ENCODE measurements around the gene GPR107.

The GPR107 gene

DNA sequence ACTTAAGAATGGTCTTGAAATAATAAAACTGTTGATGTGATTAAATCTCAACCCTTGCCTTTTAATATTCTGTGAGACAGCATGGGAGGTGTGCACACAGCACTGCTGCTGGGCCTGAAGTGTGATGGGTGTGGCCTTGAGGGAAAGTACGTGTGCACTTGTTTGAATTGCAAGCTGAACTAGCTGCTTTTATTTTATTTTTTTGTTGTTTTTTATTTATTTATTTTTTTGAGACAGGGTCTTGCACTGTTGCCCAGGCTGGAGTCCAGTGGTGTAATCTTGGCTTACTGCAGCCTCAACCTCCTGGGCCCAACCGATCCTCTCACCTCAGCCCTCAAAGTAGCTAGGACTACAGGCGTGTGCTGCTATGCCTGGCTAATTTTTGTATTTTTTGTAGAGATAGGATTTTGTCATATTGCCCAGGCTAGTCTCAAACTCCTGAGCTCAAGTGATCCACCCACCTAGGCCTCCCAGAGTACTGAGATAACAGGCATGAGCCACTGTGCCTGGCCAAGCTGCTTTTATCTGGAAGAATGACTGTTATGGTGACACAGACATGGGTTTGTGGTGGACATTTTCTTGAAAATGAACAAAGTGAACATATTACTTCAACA is 58.9 kb downstream of the GPR107 start:
- DNase-seq = no peak

DNA sequence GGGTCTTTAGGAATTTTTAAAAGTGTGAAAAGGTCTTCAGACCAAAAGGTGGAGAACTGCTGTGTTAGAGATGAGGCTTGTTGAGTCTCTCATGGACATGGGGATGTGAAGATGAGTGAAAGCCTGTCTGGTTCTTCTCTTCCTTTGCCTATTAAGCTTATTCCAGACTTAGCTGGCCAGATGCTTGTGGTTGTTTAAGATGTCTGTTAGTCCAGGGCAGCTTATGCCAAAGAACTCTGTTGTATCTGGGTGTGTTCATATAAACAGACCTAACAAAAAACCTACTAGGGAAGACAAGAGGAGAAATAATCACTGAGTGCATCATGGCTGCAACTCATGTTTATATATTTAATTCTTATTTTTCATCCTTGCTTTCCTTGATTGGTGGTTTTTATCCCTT is 61.0 kb downstream of the GPR107 start:
- DNase-seq = no peak

DNA sequence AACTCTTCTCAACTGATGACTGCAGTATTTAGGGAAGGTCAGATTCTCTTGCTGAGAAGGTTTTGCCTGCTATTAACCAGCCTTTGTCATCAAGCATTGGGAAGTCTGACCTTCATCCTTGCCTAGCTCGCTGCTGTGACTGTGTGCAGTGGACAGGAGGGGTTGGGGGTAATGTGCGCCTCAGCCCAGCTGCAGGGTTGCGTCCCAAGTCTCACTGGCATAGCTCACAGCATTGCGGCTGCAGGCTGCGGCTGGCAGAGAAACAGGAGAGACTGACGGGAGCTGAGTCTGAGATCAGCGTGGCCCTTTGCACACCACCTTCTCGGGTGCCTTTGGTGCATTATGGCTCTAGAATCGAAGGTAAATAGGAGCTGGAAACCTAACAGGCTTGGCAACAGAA is 62.6 kb downstream of the GPR107 start:
- no peak for DNase-seq

DNA sequence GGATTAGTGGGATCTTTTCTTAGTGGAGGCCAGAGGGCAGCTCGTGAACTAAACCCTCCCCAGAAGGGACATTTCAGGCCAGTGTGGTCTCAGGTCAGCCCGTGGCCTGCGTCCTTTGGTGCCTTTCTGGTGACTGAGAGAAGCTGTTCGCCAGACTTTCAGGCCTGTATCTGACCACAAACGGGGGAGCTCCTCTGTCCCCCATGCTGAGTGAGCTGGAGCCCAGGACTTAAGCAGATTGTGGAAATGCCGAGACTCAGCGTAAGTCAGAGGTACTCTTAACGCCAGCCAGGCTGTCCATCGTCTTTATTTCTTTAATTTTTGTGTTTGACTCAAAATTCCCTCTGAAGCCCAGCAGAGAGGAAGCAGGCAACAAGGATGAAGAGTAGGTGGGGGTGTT is 63.7 kb downstream of the GPR107 start:
- DNase-seq = no peak

DNA sequence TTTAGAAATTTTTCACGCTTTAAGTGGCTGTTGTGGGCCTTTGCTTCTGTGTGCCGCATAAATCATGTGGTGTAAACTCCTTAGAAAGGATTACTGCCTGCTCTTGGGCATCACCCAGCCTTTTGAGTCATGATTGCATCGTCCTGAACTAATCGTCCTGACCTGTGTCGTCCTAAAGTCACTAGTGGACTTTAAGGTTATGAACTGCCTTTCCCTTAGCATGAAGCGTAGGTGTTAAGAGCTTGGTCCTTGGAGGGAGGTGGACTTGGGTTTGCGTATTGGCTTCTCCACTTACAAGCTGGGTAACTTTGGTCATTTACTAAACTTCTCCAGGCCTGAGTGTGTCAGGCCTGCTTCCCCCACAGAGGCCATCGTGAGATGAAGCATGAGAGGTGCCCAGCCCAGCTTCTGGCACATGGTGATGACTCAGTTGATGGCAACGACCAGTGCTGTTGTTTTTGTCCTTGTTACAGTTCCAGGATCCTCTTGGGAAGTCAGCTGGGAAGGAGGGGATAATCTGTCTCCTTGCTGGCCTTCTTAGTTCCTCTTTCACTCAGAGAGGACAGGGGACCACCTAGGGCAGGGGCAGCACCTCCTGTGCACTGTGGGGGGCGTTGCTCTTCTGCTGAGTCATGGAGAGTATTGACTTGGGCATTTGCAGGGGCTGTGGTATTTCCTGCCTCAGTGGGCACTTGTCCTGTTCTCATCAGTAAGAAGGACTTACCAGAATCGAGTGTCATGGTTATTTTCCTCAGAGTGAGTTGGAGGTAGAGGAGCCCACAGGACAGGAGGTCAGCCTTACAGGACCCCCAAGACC is 64.3 kb downstream of the GPR107 start:
- DNase-seq = no peak

DNA sequence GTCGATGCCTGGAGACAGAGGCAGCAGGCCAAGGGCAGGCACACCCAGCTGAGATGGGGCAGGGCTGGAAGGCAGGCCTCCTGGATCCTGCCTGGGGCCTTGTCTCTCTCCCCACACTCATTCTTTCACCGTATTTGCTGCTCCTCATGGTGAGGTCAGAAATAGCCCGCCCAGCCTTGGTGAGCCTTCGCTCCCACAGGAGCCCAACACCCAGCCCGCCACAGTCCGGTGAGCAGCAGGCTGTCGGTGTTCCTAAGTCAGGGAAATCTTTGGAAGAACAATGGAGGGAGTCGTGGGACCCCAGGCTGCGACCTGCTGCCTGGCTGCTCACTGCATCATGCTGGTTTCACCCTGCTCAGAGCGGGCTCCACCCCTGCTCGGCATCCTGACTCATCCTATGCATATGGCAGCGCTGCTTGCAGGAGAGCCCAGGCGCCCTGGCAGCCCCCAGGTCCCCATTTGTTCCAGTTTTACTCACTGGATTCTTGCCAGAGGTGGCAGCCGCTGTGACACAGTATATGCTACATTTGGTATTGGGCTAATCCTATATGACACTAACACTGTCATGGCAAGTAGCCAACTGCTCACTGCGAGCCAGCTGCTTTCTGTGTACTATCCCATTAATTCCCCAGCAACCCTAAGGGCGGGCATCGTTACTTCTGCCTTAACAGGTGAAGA is 65.3 kb downstream of the GPR107 start:
- no peak for DNase-seq

DNA sequence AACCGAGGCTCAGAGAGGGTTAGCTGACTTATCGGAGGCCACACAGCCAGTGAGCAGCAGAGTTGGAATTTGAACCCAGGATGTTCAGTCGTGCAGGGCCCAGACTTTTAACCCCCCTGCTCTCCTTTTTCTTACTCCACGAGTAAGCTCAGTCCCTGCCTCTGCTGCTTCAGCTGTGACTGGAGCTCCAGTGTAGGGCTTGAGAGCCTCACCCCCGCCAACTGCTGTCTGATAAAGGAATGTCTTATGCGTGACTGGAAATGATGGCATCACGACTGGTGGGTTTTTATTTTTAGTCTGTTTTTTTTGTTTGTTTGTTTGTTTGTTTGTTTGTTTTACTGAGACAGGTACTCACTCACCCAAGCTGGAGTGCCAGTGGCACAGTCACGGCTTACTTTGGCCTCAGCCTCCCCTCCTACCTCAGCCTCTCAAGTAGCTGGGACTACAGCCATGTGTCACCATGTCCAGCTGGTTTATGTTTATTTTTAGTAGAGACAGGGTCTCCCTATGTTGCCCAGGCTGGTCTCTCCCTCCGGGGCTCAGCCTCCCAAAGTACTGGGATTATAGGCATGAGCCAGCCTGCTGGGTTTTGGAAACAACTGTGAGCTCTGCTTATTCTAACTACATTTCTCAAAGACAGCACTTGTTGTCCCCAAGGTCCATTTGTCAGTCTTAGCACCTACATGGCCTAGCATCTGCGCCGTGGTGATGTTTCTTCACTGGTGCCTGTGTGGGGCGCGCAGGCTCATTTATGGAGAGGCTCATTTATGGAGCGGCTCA is 66.0 kb downstream of the GPR107 start:
- DNase-seq = no peak

DNA sequence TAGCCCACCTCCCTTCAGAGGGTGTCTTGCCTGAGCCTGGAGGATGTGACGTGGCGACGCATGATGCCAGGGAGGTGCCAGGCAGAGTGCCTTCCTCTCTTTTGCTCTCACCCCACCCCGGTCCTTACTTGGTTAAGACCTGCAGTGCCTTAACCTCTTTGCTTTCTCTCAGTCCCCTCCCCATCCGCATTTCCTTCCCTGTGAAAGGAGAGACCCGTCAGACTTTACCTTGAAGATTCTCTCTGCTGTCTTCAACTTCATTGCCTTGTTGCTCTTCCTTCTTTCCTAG is 66.5 kb downstream of the GPR107 start:
- DNase-seq = no peak

DNA sequence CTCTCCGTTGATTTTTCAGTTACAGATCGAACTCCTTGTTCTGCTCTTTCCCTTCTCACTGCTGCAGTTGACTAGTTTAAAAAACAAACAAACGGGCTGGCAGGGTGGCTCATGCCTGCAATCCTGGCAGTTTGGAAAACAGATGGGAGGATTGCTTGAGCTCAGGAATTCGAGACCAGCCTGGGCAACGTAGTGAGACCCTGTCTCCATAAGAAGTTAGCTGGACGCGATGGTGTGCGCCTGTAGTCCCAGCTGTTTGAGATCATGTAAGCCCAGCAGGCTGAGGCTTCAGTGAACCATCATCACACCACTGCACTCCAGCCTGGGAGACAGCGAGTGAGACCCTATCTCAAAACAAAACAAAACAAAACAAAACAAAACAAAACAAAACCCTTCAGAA is 67.1 kb downstream of the GPR107 start:
- no peak for DNase-seq

DNA sequence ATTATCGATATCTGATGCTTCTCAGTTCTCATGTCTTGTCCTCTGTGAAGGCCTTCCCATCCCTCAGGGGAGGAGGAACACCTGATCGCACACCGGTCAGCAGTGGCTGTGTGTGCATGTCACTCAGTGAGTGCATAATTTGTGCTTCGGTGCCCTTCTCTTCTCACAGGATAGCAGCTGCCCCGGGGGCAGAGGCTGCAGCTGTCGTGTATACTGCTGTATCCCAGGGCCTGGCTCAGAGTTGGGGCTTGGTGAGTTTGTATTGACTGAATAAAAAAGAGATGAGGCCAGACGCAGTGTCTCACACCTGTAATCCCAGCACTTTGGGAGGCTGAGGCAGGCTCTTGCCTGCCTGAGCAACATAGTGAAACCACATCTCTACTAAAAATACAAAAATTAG is 68.8 kb downstream of the GPR107 start:
- no peak for DNase-seq

DNA sequence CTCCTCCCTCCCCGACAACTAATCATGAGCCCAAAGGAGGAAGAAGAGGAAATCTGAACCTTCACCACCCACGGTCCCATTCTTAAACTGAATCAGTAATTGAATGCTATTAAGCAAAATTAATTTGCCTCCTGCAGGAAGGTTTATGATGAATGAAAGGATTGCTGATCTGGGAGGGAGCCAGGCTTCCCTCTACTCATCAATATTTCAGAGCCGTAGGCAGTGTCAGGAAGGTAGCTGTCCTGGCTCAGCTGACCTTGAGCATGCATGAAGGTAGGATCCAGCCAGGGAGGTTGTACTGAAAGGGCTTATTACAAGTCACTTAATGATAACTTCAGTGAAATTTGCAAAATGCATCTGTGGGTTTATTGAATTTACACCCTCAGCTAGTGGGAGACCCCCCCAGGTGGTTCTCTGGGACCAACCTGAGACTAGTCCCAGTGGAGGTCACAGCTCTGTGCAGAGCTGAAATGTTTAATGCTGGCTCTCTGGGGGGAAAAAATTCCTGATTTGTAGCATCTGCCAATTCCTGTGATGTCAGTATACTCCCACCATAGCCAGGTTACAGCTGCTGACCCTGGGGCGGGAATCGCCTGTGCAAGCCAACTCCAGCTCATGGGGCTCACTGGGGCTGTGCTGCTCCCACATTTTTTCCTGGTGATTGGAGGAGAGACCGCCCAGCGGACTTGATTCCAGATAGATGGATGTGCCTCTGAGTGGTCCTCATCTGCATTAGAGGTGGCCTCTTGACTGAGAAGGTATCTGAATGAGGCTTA is 70.6 kb downstream of the GPR107 start:
- DNase-seq = no peak

DNA sequence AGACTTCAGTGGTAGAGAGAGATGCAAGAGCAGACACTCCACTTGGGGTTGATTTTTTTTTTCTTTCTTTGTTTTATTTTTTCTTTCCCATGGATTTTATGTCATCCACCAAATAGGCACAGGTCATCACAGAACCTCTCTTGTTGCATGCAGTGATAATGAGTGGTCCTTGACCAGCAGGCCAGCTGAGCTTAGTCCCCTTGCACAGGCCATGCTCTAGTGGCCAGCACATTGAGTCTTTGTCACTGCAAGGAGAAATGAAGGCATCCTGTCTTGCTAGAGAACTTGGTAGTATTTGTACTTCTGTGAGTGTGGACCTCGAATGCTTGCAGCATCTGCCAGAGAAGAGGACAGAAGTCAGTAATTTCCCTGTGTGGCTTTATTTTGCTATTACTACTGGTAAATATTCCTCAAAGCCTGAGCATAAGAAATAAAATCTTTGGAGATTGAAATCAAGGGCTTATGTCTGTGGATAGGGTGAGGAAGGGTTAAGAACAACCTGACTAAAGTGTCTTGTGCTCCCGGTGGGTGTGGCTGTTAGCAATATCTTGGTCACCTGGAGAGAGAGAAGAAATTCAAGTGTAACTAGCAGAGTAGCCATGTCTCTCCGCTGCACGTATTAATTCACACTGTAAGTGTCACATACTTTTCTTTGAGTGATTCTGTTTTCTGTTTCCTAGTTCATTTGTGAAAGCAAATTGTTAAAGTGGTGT is 73.2 kb downstream of the GPR107 start:
- no peak for DNase-seq

DNA sequence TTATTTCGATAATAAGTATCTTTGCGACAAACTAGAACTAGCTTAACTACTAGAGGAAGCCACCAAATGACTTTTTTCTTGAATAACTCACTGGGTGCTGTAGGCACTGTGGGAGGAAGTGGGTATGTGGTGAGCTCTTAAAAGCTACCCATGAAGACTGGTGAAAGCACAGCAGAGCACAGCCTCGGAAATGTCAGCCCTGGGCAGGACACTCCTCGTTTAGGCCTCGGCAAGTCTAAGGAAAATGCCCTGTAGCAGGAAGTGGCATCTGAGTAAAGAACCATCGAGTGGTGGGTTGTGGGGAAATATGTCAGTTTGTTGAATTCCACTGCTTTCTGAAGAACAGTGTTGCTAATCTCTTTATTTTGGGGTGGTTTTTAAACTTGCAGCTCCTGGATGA is 74.5 kb downstream of the GPR107 start:
- peak in 2 of 4 experiments; percentile 46 to 54 for DNase-seq

DNA sequence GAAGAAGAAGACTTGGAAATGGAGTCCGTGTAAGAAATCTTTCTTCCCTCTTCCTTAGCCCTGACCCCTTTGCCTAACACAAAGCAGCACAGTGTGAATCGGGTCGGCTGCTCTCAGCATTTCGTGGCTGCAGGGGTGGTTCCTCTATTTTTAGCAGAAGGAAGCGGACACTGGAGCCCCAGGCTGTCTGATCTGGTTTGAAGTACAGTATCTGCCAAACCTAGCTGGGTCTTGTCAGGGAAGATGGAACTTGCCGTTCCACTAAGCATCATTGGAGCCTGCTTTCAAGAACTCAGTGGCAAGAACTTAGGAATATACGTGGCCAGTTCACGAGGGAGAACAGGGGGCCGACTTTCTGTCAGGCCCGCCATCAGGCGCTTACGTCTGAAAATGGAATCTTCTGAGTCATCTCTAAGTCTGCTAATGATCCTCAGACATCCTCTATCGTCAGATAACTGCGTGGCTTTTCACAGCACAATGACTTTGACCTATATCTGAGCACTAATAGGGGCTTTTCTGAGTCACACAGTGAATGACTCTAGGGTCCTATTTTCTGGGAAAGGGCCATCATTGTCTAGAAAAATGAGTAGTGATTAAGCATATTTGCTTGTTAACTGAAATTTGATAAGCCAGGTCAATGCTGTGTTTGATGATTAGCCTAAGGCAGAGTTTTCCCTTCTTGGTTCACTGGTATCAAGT is 75.2 kb downstream of the GPR107 start:
- no peak for DNase-seq

DNA sequence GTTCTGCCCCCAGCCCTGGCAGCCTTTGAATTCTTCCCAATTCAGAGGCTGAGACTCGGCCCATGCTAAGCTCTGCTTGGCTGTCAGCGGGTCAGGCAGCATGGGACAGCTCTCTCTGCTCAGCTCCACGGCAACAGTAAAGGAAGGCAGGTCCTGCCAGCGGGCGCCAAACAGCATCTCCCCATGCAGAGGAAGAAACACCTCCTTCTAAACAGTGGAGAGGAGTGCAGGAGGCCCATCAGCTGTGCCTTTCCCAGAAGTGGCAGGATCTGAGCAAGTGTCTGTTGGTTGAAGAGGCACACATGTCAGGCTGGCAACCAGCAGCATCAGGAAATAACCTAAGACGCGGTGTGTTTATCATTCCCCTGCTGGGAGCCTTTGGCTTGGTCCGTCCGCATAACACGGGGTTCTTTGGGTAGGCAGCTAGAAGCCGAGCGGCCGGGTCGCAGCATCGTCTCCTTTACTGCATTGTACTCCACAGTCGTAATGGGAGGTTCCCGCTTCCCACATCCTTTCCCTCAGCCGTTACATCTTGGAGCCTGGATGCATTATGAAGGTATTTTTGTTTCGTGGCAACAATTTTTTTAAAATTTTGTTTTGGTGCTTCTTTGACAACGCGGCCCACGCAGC is 75.8 kb downstream of the GPR107 start:
- no peak for DNase-seq

DNA sequence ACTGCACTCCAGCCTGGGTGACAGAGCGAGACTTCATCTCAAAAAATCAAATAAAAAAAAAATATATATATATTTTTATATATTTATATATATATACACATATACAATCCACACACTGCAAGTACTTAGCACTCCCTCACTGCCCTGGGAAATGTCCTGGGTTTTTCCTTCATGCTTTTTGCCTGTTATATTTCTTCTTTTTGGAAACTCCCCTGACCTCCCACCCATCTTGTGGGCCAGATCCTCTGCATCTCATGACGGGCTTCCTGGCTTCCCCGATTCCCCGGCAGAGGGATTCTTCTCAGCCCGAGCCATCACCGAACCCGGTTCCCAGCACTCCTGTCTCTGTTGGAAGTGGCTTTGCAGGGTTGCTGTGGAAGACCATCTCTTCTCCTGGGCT is 79.0 kb downstream of the GPR107 start:
- DNase-seq = no peak

DNA sequence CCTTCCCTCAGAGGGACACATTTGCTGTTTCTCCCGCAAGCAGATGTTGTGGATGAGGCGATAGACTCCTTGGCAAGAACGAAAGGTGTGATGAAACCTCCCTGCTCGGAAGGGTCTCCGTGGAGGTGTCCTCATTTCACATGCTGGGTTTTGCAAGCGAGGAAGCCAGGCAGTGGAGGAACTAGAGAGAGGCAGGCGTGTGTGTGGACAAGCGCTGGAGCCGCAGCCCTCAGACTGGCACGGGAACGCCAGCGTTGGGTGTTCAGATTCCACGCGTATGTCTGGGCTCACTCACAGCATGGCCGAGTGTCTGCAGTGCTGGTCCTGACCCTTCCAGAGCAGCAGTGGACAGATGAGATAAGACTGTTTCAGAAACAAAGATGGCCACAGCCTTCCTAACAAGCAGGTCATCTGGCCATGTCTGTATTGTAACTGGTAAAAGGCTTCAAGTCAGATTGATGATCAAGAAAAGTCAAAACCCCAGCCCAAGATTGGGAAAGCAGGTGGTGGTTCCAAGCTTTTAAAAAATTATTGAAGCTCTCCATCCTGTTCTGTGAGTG is 83.5 kb downstream of the GPR107 start:
- DNase-seq = no peak

DNA sequence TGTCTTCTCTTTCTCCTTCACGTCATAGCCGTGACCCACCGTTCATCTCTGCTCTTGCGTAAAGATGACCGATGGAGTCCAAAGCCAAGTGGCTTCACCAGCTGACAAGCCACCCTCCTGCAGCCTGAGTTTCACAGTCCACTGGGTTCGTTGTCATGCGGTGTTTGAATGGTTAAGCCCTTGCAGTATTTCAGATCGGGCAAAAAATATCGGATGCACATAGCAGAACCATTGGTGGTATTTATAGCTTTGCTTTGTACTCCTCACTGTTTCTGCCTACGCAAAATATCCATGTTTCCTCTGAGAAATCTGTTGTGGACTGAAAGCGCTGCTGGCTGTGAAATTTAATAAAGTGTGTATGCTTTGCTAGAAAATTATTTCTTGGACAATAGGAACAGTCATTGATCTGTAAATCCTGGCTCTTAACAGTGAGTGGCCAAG is 84.0 kb downstream of the GPR107 start:
- no peak for DNase-seq

DNA sequence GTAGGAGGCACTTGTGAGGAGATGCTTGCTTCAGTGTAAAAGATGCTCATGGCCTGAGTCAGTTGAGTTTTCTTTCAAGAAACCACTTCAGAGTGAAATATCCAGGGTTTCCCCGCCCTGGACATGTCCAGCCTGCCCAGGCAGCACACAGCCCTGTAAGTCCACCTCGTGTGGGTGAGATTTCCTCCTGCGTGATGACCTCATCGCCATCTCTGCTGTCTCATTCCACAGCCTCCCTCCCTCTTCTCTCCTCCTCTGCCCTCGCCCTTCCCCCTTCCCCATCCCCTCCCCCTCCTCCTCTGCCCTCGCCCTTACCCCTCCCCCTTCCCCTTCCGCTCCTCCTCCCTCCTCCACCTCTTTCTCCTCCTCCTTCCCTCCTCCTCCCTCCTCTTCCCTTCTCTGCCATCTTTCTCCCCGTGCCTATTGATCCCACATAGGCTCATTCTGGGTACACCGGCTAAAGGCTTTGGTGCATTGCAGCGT is 84.5 kb downstream of the GPR107 start:
- DNase-seq = no peak

DNA sequence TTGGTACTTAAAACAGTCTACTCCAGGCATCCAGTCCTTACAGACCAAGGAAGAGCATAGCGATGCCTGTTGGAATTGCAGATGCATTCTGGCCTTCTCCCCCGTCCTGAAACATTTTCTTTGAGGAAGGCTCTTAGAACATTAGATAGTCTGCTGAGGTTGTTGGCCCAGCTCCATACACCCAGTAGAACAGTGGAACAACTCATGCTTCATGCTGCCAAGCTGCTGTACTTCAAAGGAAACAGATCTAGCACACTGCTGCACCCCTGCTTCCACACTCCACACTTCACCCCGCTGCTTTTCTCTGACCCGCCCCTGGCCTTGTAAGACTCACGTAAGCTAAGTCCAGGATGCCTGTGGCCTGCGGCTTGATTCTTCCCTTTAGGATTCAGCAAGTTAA is 85.1 kb downstream of the GPR107 start:
- peak in 1 of 4 experiments; percentile 10 for DNase-seq
